HUES48 (cell line): Measurements from ENCODE around the gene FZR1.
"Not testable (repeated sequence)": the region's sequence is repeated elsewhere in the genome, so short reads cannot be mapped to it uniquely, and the experiment has no call there.

ENCODE experiments used
- H3K27ac ChIP-seq: one replicate; pipeline ENCODE4 v1.7.0; 2013; ENCODE audit warnings: low read depth, low read length, inconsistent platforms
- H3K27me3 ChIP-seq: 2 replicates; pipeline ENCODE4 v1.6.1; 2013; ENCODE audit warnings: mild to moderate bottlenecking, low read length; ENCODE audit not compliant: control insufficient read depth, insufficient read depth
- H3K36me3 ChIP-seq: 2 replicates; pipeline ENCODE4 v1.6.1; 2013; ENCODE audit warnings: low read length; ENCODE audit not compliant: control insufficient read depth, insufficient read depth
- H3K4me1 ChIP-seq: 2 replicates; pipeline ENCODE4 v1.6.1; 2013; ENCODE audit warnings: mild to moderate bottlenecking, low read length; ENCODE audit not compliant: control insufficient read depth, insufficient read depth
- H3K4me3 ChIP-seq: 2 replicates; pipeline ENCODE4 v1.5.1; 2013; ENCODE audit warnings: mild to moderate bottlenecking, low read depth, low read length
- H3K9ac ChIP-seq: 2 replicates; pipeline ENCODE4 v1.6.1; 2013; ENCODE audit warnings: mild to moderate bottlenecking, low read depth, low read length, moderate library complexity
- H3K9me3 ChIP-seq: 2 replicates; pipeline ENCODE4 v1.6.1; 2013; ENCODE audit warnings: low read length; ENCODE audit not compliant: control insufficient read depth, insufficient read depth

The FZR1 gene

GRCh38 chr19:3528080-3528479, 22.0 kb downstream of the FZR1 start:
- Histone ChIP-seq H3K36me3 (peaks cover 54% of the 10 kb centered on the region), H3K27ac (no peak overlapping the region), H3K9ac (no peak overlapping the region), H3K4me1 (no peaks in the 10 kb centered on the region), H3K9me3 (no peaks in the 10 kb centered on the region), H3K27me3 (no peaks in the 10 kb centered on the region), H3K4me3 (no peak overlapping the region)

GRCh38 chr19:3528539-3529211, 22.6 kb downstream of the FZR1 start:
- no peak overlapping the region for H3K27ac ChIP-seq
- peaks cover 55% of the 10 kb centered on the region for H3K36me3 ChIP-seq
- no peak overlapping the region for H3K4me3 ChIP-seq
- no peaks in the 10 kb centered on the region for H3K9me3 ChIP-seq
- no peak overlapping the region for H3K9ac ChIP-seq
- H3K27me3 ChIP-seq = no peaks in the 10 kb centered on the region
- H3K4me1 ChIP-seq = no peaks in the 10 kb centered on the region

DNA sequence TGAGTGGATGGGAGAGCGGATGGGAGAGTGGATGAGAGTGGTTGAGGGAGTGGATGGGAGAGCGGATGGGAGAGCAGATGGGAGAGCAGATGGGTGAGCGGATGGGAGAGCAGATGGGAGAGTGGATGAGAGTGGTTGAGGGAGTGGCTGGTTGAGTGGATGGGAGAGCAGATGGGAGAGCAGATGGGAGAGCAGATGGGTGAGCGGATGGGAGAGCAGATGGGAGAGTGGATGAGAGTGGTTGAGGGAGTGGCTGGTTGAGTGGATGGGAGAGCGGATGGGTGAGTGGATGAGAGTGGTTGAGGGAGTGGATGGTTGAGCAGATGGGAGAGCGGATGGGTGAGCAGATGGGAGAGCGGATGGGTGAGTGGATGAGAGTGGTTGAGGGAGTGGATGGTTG, 23.2 kb downstream of the FZR1 start:
- not testable (repeated sequence) for H3K9ac ChIP-seq, H3K4me3 ChIP-seq, H3K27ac ChIP-seq, H3K4me1 ChIP-seq, H3K9me3 ChIP-seq, H3K27me3 ChIP-seq
- H3K36me3 ChIP-seq = peaks cover 53% of the 10 kb centered on the region

DNA sequence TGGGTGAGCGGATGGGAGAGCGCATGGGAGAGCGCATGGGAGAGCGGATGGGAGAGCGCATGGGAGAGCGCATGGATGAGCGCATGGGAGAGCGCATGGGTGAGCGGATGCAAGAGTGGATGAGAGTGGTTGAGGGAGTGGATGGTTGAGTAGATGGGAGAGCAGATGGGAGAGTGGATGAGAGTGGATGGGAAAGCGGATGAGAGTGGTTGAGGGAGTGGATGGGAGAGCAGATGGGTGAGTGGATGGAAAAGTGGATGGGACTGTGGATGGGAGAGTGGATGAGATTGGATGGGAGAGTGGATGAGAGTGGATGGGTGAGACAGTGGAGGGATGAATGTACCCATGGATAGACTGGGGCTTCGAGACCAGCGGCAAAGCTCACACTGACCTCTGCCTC, 24.3 kb downstream of the FZR1 start:
- no peak overlapping the region for H3K4me3 ChIP-seq
- no peaks in the 10 kb centered on the region for H3K27me3 ChIP-seq
- no peak overlapping the region for H3K9ac ChIP-seq
- no peaks in the 10 kb centered on the region for H3K4me1 ChIP-seq
- peaks cover 57% of the 10 kb centered on the region for H3K36me3 ChIP-seq
- H3K9me3 ChIP-seq = no peaks in the 10 kb centered on the region
- H3K27ac ChIP-seq = no peak overlapping the region

DNA sequence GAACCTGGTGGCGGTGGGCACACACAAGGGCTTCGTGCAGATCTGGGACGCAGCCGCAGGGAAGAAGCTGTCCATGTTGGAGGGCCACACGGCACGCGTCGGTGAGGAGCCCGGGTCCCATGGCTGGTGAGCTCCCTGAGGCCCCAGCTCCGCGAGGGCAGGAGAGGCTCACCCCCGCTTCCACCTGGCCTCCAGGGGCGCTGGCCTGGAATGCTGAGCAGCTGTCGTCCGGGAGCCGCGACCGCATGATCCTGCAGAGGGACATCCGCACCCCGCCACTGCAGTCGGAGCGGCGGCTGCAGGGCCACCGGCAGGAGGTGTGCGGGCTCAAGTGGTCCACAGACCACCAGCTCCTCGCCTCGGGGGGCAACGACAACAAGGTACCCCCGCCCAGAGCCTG, 25.6 kb downstream of the FZR1 start:
- H3K36me3 ChIP-seq = peaks cover 60% of the 10 kb centered on the region
- no peaks in the 10 kb centered on the region for H3K9me3 ChIP-seq
- H3K27me3 ChIP-seq = no peaks in the 10 kb centered on the region
- H3K4me1 ChIP-seq = no peaks in the 10 kb centered on the region
- H3K27ac ChIP-seq = no peak overlapping the region
- H3K4me3 ChIP-seq = no peak overlapping the region
- H3K9ac ChIP-seq = no peak overlapping the region

DNA sequence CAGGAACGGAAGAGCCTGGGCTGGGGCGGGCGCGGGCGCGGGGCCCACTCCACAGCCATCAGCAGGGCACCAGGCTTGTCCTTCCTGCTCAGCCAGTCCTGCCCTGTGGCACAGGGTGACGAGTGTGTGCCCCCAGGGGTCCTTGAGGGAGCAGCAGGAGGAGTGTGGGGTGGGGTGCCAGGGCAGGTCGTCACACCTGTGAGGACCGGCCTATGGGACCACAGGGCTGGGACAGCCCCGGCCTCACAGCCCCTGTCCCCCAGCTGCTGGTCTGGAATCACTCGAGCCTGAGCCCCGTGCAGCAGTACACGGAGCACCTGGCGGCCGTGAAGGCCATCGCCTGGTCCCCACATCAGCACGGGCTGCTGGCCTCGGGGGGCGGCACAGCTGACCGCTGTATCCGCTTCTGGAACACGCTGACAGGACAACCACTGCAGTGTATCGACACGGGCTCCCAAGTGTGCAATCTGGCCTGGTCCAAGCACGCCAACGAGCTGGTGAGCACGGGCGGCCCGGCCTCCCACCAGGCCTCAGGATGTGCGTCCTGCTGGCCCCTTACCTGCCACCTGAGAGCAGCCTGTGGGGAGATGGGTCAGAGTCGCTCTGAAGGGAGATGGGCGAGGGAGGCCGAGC, 26.2 kb downstream of the FZR1 start:
- no peaks in the 10 kb centered on the region for H3K4me1 ChIP-seq
- H3K4me3 ChIP-seq = no peak overlapping the region
- no peaks in the 10 kb centered on the region for H3K27me3 ChIP-seq
- no peak overlapping the region for H3K27ac ChIP-seq
- H3K9ac ChIP-seq = no peak overlapping the region
- H3K9me3 ChIP-seq = no peaks in the 10 kb centered on the region
- H3K36me3 ChIP-seq = peaks cover 55% of the 10 kb centered on the region

DNA sequence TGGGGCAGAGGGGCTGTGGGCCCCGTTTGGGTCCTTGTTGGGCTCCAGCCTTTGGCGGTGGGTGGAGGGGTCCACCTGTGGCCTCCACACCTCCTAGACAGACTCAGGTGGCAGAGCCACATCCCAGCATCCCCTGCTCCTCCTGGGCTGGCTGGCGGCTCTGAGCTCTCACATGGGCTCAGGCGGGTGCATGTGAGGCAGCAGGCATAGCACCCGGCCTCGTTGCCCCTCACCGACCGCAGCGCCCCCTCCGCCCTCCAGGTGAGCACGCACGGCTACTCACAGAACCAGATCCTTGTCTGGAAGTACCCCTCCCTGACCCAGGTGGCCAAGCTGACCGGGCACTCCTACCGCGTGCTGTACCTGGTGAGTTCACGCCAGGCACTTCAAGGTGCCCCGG, 26.9 kb downstream of the FZR1 start:
- no peaks in the 10 kb centered on the region for H3K27me3 ChIP-seq
- H3K27ac ChIP-seq = no peak overlapping the region
- no peak overlapping the region for H3K9ac ChIP-seq
- no peaks in the 10 kb centered on the region for H3K4me1 ChIP-seq
- H3K4me3 ChIP-seq = no peak overlapping the region
- no peaks in the 10 kb centered on the region for H3K9me3 ChIP-seq
- H3K36me3 ChIP-seq = peaks cover 50% of the 10 kb centered on the region

DNA sequence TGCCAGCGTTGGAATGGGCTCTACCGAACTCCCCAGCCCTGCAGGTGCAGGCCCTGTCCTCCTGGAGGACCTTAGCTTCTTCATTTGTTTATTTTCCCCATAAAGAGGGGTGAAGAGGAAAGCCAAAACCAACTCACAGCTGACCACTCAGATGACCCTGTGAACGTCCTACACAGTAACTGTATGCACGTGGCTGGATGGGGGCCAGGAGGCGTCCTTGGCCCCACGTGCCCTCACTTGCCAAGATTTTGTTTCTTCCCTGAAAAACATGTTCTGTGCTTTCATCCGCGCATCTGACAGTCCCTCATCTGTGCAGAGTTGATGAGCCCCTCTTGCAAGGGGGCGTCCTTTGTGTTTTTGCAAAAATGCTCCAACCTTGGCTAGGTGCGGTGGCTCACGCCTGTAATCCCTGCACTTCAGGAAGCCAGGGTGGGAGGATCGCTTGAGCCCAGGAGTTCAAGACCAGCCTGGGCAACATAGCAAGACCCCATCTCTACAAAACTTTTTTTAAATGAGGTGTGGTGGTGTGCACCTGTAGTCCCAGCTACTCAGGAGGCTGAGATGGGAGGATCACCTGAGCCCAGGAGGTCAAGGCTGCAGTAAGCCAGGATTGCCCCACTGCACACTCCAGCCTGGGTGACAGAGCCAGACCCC, 27.6 kb downstream of the FZR1 start:
- Histone ChIP-seq H3K4me1 (no peaks in the 10 kb centered on the region), H3K9ac (no peak overlapping the region), H3K4me3 (no peak overlapping the region), H3K27ac (no peak overlapping the region), H3K27me3 (no peaks in the 10 kb centered on the region), H3K9me3 (no peaks in the 10 kb centered on the region), H3K36me3 (peaks cover 50% of the 10 kb centered on the region)

GRCh38 chr19:3534375-3535234, 28.5 kb downstream of the FZR1 start:
- Histone ChIP-seq H3K27ac (no peak overlapping the region), H3K4me1 (no peaks in the 10 kb centered on the region)

GRCh38 chr19:3535235-3535535, 29.1 kb downstream of the FZR1 start:
- H3K9me3 ChIP-seq = no peaks in the 10 kb centered on the region
- no peaks in the 10 kb centered on the region for H3K27me3 ChIP-seq
- H3K36me3 ChIP-seq = peaks cover 50% of the 10 kb centered on the region
- H3K4me3 ChIP-seq = no peak overlapping the region
- H3K27ac ChIP-seq = no peak overlapping the region
- no peaks in the 10 kb centered on the region for H3K4me1 ChIP-seq
- H3K9ac ChIP-seq = no peak overlapping the region

More at GRCh38 chr19:3534375-3535234, 28.5 kb downstream of the FZR1 start:
- Histone ChIP-seq H3K36me3 (peaks cover 50% of the 10 kb centered on the region), H3K9ac (no peak overlapping the region), H3K9me3 (no peaks in the 10 kb centered on the region), H3K27me3 (no peaks in the 10 kb centered on the region), H3K4me3 (no peak overlapping the region)

GRCh38 chr19:3535563-3535965, 29.5 kb downstream of the FZR1 start:
- Histone ChIP-seq H3K9me3 (no peaks in the 10 kb centered on the region), H3K4me1 (no peaks in the 10 kb centered on the region), H3K36me3 (peaks cover 50% of the 10 kb centered on the region)

More at GRCh38 chr19:3535563-3535965, 29.5 kb downstream of the FZR1 start:
- Histone ChIP-seq H3K27ac (no peak overlapping the region), H3K4me3 (no peak overlapping the region), H3K27me3 (no peaks in the 10 kb centered on the region), H3K9ac (no peak overlapping the region)
